Vagina (tissue), 2 donors: ENCODE results near the gene FKBP9.
"Not testable (repeated sequence)": the region's sequence is repeated elsewhere in the genome, so short reads cannot be mapped to it uniquely, and the experiment has no call there.

Source experiments
- POLR2A ChIP-seq, 2 donors: fragments of 450-650 bp; IDR thresholded peaks; one replicate each; pipeline ENCODE4 v1.6.1; 2017; ENCODE audit warnings: antibody characterized with exemption in 2 of 2, mild to moderate bottlenecking in 2 of 2, moderate library complexity in 2 of 2
- POLR2AphosphoS5 ChIP-seq, 2 donors: sonication (generic); formaldehyde crosslinking; IDR thresholded peaks; one replicate each; pipeline ENCODE4 v1.9.0; 2017; ENCODE audit warnings: antibody characterized with exemption in 2 of 2, mild to moderate bottlenecking in 2 of 2, low read depth in 1 of 2; ENCODE audit not compliant: insufficient read depth in 1 of 2
- TF ChIP-seq, protein P1 (sequence below), 3 experiments: fragments of 450-650 bp in 2 of 3; fragments of 200-600 bp in 1 of 3; sonication (generic) in 1 of 3; IDR thresholded peaks; one replicate each; pipeline ENCODE4 v1.5.1; 2017 to 2019; ENCODE audit warnings: antibody characterized with exemption in 3 of 3, mild to moderate bottlenecking in 2 of 3, moderate library complexity in 2 of 3

DNA sequence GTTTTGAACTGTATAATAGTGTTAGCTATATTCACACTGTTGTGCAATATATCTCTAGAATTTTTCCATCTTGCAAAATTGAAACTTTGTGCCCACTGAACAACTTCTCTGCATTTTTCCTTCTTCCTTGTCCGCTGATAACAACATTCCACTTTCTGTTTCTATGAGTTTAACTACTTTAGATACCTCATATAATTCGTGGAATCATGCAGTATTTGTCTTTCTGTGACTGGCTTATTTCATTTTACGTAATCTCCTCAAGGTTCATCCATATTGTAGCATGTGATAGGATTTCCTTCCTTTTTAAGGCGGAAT, 10.0 kb downstream of the FKBP9 start:
- TF ChIP-seq, protein P1, sequence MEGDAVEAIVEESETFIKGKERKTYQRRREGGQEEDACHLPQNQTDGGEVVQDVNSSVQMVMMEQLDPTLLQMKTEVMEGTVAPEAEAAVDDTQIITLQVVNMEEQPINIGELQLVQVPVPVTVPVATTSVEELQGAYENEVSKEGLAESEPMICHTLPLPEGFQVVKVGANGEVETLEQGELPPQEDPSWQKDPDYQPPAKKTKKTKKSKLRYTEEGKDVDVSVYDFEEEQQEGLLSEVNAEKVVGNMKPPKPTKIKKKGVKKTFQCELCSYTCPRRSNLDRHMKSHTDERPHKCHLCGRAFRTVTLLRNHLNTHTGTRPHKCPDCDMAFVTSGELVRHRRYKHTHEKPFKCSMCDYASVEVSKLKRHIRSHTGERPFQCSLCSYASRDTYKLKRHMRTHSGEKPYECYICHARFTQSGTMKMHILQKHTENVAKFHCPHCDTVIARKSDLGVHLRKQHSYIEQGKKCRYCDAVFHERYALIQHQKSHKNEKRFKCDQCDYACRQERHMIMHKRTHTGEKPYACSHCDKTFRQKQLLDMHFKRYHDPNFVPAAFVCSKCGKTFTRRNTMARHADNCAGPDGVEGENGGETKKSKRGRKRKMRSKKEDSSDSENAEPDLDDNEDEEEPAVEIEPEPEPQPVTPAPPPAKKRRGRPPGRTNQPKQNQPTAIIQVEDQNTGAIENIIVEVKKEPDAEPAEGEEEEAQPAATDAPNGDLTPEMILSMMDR (IDR thresholded peaks at IDR 0.05), result not testable (repeated sequence)
- not testable (repeated sequence) for TF ChIP-seq POLR2A (IDR thresholded peaks at IDR 0.05); POLR2AphosphoS5 (IDR thresholded peaks at IDR 0.05; ENCODE audit: insufficient read depth in 1 of 2, low read depth in 1 of 2)
